ENCODE results near the gene TSGA10IP.

TSGA10IP gene

GRCh38 chr11:66003291-66003690, 58.0 kb downstream of the TSGA10IP start:
- H3K9me3 ChIP-seq, result no peaks in the 10 kb centered on the region
- H3K27ac ChIP-seq, result peak overlapping the region; percentile 96
- peak overlapping the region; percentile 76 to 99 for H3K4me3 ChIP-seq (ENCODE audit: low read depth in 1 of 2, low read length in 1 of 2)
- H3K27me3 ChIP-seq, result peaks cover 5% of the 10 kb centered on the region
- H3K36me3 ChIP-seq, result peaks cover 21% of the 10 kb centered on the region
- H3K4me1 ChIP-seq (ENCODE audit: control insufficient read depth in 1 of 2, insufficient read depth in 1 of 2, low read depth in 1 of 2, low read length in 1 of 2), result peaks cover 16 to 25% of the 10 kb centered on the region in 2 experiments
- TF ChIP-seq CTCF (IDR thresholded peaks at IDR 0.05), result no peak

GRCh38 chr11:66004186-66004585, 58.9 kb downstream of the TSGA10IP start:
- H3K27me3 ChIP-seq, result peaks cover 14% of the 10 kb centered on the region
- H3K4me3 ChIP-seq (ENCODE audit: low read depth in 1 of 2, low read length in 1 of 2), result no peak overlapping the region
- H3K36me3 ChIP-seq, result peaks cover 12% of the 10 kb centered on the region
- TF ChIP-seq CTCF (IDR thresholded peaks at IDR 0.05), result no peak
- H3K9me3 ChIP-seq, result no peaks in the 10 kb centered on the region
- no peak overlapping the region for H3K27ac ChIP-seq
- H3K4me1 ChIP-seq (ENCODE audit: control insufficient read depth in 1 of 2, insufficient read depth in 1 of 2, low read depth in 1 of 2, low read length in 1 of 2), result peaks cover 16 to 25% of the 10 kb centered on the region in 2 experiments

- no peak overlapping the region for H3K27ac ChIP-seq
- peaks cover 35% of the 10 kb centered on the region for H3K27me3 ChIP-seq
- no peak overlapping the region for H3K4me3 ChIP-seq (ENCODE audit: low read depth in 1 of 2, low read length in 1 of 2)
- H3K36me3 ChIP-seq, result no peaks in the 10 kb centered on the region
- H3K4me1 ChIP-seq (ENCODE audit: control insufficient read depth in 1 of 2, insufficient read depth in 1 of 2, low read depth in 1 of 2, low read length in 1 of 2), result peaks cover 12 to 15% of the 10 kb centered on the region in 2 experiments
- no peak for TF ChIP-seq CTCF (IDR thresholded peaks at IDR 0.05)
- H3K9me3 ChIP-seq, result no peaks in the 10 kb centered on the region
Measured at GRCh38 chr11:66006134-66006890, 61.0 kb downstream of the TSGA10IP start.

GRCh38 chr11:66006891-66007176, 61.6 kb downstream of the TSGA10IP start:
- peaks cover 40% of the 10 kb centered on the region for H3K27me3 ChIP-seq
- H3K4me3 ChIP-seq (ENCODE audit: low read depth in 1 of 2, low read length in 1 of 2), result no peak overlapping the region
- no peaks in the 10 kb centered on the region for H3K9me3 ChIP-seq
- H3K36me3 ChIP-seq, result no peaks in the 10 kb centered on the region
- TF ChIP-seq CTCF (IDR thresholded peaks at IDR 0.05), result no peak
- H3K4me1 ChIP-seq (ENCODE audit: control insufficient read depth in 1 of 2, insufficient read depth in 1 of 2, low read depth in 1 of 2, low read length in 1 of 2), result peaks cover 10 to 11% of the 10 kb centered on the region in 2 experiments
- no peak overlapping the region for H3K27ac ChIP-seq

GRCh38 chr11:66007201-66007634, 61.9 kb downstream of the TSGA10IP start:
- Histone ChIP-seq H3K4me1 (ENCODE audit: control insufficient read depth in 1 of 2, insufficient read depth in 1 of 2, low read depth in 1 of 2, low read length in 1 of 2) (peaks cover 9 to 13% of the 10 kb centered on the region in 2 experiments), H3K4me3 (ENCODE audit: low read depth in 1 of 2, low read length in 1 of 2) (no peak overlapping the region), H3K36me3 (no peaks in the 10 kb centered on the region), H3K27ac (no peak overlapping the region), H3K9me3 (no peaks in the 10 kb centered on the region), H3K27me3 (peaks cover 44% of the 10 kb centered on the region)
- TF ChIP-seq CTCF (IDR thresholded peaks at IDR 0.05), result no peak

All from neutrophil (primary cell).